PC-3 (cell line): ENCODE data around the gene MEST.

Experiments used
- EZH2 ChIP-seq: fragments of 300-600 bp; sonication (generic); IDR thresholded peaks from one replicate; pipeline ENCODE4 v1.6.1; 2017; ENCODE audit warnings: antibody characterized with exemption, mild to moderate bottlenecking, low read length; ENCODE audit not compliant: unreplicated experiment
- TF ChIP-seq, protein P1 (sequence below): fragments of 300-600 bp; sonication (generic); conservative IDR thresholded peaks from 2 replicates; pipeline ENCODE4 v1.5.1; 2017; ENCODE audit warnings: antibody characterized with exemption, low read depth, mild to moderate bottlenecking, low read length

DNA sequence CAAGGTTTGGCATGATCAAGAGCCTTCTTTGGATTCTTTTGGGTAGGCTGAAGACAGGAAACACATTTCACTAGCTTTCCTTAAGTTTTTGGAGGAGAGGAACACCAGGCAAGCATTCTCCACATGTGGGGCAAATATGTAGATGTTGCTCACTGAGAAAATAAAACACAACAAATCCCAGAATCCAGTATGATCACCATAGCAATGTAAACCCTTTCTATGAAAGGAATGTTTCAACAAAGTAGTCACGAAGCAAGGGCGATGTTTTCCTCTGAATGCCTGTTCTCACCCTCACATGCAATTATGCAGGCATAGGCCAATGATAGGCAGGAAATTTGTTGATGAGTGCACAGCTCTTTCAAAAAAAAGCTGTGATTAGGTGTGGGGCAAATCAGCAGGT is 30.6 kb upstream of the MEST start:
- TF ChIP-seq, protein P1, sequence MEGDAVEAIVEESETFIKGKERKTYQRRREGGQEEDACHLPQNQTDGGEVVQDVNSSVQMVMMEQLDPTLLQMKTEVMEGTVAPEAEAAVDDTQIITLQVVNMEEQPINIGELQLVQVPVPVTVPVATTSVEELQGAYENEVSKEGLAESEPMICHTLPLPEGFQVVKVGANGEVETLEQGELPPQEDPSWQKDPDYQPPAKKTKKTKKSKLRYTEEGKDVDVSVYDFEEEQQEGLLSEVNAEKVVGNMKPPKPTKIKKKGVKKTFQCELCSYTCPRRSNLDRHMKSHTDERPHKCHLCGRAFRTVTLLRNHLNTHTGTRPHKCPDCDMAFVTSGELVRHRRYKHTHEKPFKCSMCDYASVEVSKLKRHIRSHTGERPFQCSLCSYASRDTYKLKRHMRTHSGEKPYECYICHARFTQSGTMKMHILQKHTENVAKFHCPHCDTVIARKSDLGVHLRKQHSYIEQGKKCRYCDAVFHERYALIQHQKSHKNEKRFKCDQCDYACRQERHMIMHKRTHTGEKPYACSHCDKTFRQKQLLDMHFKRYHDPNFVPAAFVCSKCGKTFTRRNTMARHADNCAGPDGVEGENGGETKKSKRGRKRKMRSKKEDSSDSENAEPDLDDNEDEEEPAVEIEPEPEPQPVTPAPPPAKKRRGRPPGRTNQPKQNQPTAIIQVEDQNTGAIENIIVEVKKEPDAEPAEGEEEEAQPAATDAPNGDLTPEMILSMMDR, result no peak
- no peak for TF ChIP-seq EZH2
